HCT116 (cell line): Measurements from ENCODE around the gene FOXN1. TPM values are rescaled to one million over a fixed set of nuclear protein-coding genes. Genes with fewer than 3 reads are reported as not detected.

ENCODE experiments used
- ATAC-seq: fragments of 200-7000 bp; cut with Tn5 transposase; 2 replicates; pipeline ENCODE4 v1.9.1; 2020; ENCODE audit warnings: mild to moderate bottlenecking, moderate library complexity
- BruUV-seq: library from RNA; stranded (reverse); fragments of 400-500 nt; replicated peaks from 2 replicates; lab custom pipeline; 2021; lab: Mats Ljungman, UMichigan
- CTCF ChIA-PET: fragments of 300-600 bp; sonication (Branson Sonifier 250); formaldehyde crosslinking; loops from one replicate; lab custom pipeline; 2021; ENCODE audit warnings: antibody characterized with exemption; lab: Charles Lee
- POLR2A ChIA-PET: fragments of 300-600, 350-600 bp; sonication (Branson Sonifier 250); formaldehyde crosslinking; loops from one replicate; lab custom pipeline; 2021; ENCODE audit warnings: antibody characterized with exemption; lab: Charles Lee
- RAD21 ChIA-PET, 2 experiments: fragments of 300-600 bp; sonication (Branson Sonifier 250); formaldehyde crosslinking; loops; one replicate each; lab custom pipeline; 2023; ENCODE audit warnings: low total read pairs in 2 of 2; ENCODE audit not compliant: uncharacterized antibody in 2 of 2, unreplicated experiment in 2 of 2, low non-redundant PET in 1 of 2; lab: Charles Lee
- DNase-seq: peaks from one replicate; pipeline ENCODE4 v3.0.0-alpha.2; 2010; ENCODE audit warnings: low read depth, low spot score
- H2AFZ ChIP-seq: fragments of 200-600 bp; shearing (Covaris generic), sonication (generic); 2 replicates; pipeline ENCODE4 v1.6.1; 2017; ENCODE audit warnings: low read depth, mixed run types, mixed read lengths, antibody characterized with exemption, low read length; ENCODE audit not compliant: poor library complexity, severe bottlenecking
- H3K27ac ChIP-seq: 2 replicates; pipeline ENCODE4 v1.5.1; 2012; ENCODE audit warnings: low read depth, low read length
- H3K27me3 ChIP-seq: fragments of 200-600 bp; sonication (generic); 2 replicates; pipeline ENCODE4 v1.6.1; 2016; ENCODE audit warnings: mixed run types, low read length, mixed read lengths; ENCODE audit not compliant: insufficient read depth
- H3K36me3 ChIP-seq, 2 experiments: fragments of 200-500 bp in 1 of 2; fragments of 200-600 bp in 1 of 2; sonication (Bioruptor generic) in 1 of 2; sonication (generic) in 1 of 2; 2 replicates each; pipeline versions ENCODE4 v1.5.1 to v1.6.1; 2014 to 2016; ENCODE audit warnings: low read length in 2 of 2, inconsistent platforms in 1 of 2, mixed read lengths in 1 of 2, mixed run types in 1 of 2; ENCODE audit not compliant: insufficient read depth in 2 of 2, control insufficient read depth in 1 of 2
- H3K4me1 ChIP-seq, 2 experiments: fragments of 200-600 bp in 1 of 2; sonication (generic) in 1 of 2; 2 replicates each; pipeline versions ENCODE4 v1.5.1 to v1.6.1; 2012 to 2017; ENCODE audit warnings: low read length in 2 of 2, inconsistent platforms in 1 of 2, mild to moderate bottlenecking in 1 of 2, mixed read lengths in 1 of 2, mixed run types in 1 of 2, moderate library complexity in 1 of 2; ENCODE audit not compliant: insufficient read depth in 2 of 2, control insufficient read depth in 1 of 2
- H3K4me2 ChIP-seq: fragments of 200-600 bp; sonication (generic); 2 replicates; pipeline ENCODE4 v1.6.1; 2017; ENCODE audit warnings: mixed run types, low read length, mixed read lengths
- H3K4me3 ChIP-seq, 2 experiments: fragments of 200-600 bp in 1 of 2; sonication (generic) in 1 of 2; replicated peaks in 1 of 2; 2 replicates each; pipeline ENCODE4 v1.5.1; 2011 to 2016; ENCODE audit warnings: low read length in 2 of 2, control low read depth in 1 of 2, low read depth in 1 of 2, mild to moderate bottlenecking in 1 of 2, mixed read lengths in 1 of 2, mixed run types in 1 of 2
- H3K79me2 ChIP-seq: fragments of 200-600 bp; sonication (generic); 2 replicates; pipeline ENCODE4 v1.6.1; 2017; ENCODE audit warnings: mild to moderate bottlenecking, mixed run types, low read length, moderate library complexity, mixed read lengths; ENCODE audit not compliant: insufficient read depth
- H3K9ac ChIP-seq: fragments of 200-600 bp; sonication (generic); 2 replicates; pipeline ENCODE4 v1.6.1; 2016; ENCODE audit warnings: low read length, mixed read lengths
- H3K9me2 ChIP-seq: fragments of 200-600 bp; sonication (generic), shearing (Covaris generic); 2 replicates; pipeline ENCODE4 v1.6.1; 2017; ENCODE audit warnings: mixed run types, mild to moderate bottlenecking, moderate library complexity; ENCODE audit not compliant: insufficient read depth
- H3K9me3 ChIP-seq, 2 experiments: fragments of 200-500 bp in 1 of 2; fragments of 200-600 bp in 1 of 2; sonication (Bioruptor generic) in 1 of 2; sonication (generic) in 1 of 2; 2 replicates each; pipeline ENCODE4 v1.6.1; 2014 to 2017; ENCODE audit warnings: low read length in 2 of 2, mixed read lengths in 2 of 2, inconsistent platforms in 1 of 2, low read depth in 1 of 2, mild to moderate bottlenecking in 1 of 2, mixed run types in 1 of 2, moderate library complexity in 1 of 2; ENCODE audit not compliant: control insufficient read depth in 1 of 2, insufficient read depth in 1 of 2
- H4K20me1 ChIP-seq: fragments of 200-600 bp; sonication (generic), shearing (Covaris generic); 2 replicates; pipeline ENCODE4 v1.6.1; 2017; ENCODE audit warnings: mixed run types, mild to moderate bottlenecking, moderate library complexity; ENCODE audit not compliant: insufficient read depth
- CEBPB ChIP-seq: IDR thresholded peaks from 2 replicates; pipeline ENCODE4 v1.6.1; 2012; ENCODE audit warnings: low read depth
- EGR1 ChIP-seq: IDR thresholded peaks from 2 replicates; pipeline ENCODE4 v1.6.1; 2012; ENCODE audit warnings: low read depth
- EZH2 ChIP-seq: fragments of 200-600 bp; sonication (generic); IDR thresholded peaks from 2 replicates; pipeline ENCODE4 v1.6.1; 2017; ENCODE audit warnings: antibody characterized with exemption, mixed run types
- EZH2phosphoT487 ChIP-seq: fragments of 200-600 bp; IDR thresholded peaks from 2 replicates; pipeline ENCODE4 v1.6.1; 2018; ENCODE audit warnings: antibody characterized with exemption, borderline replicate concordance
- MAX ChIP-seq: IDR thresholded peaks from 2 replicates; pipeline ENCODE4 v1.6.1; 2012
- POLR2A ChIP-seq: IDR thresholded peaks from 2 replicates; pipeline ENCODE4 v1.7.0; 2011; ENCODE audit warnings: borderline replicate concordance; ENCODE audit not compliant: insufficient read depth, insufficient read length; ENCODE audit errors: extremely low read depth
- POLR2AphosphoS5 ChIP-seq: IDR thresholded peaks from 2 replicates; pipeline ENCODE4 v1.6.1; 2011; ENCODE audit warnings: mild to moderate bottlenecking, low read depth, low read length, moderate library complexity
- RAD21 ChIP-seq: IDR thresholded peaks from 2 replicates; pipeline ENCODE4 v1.6.1; 2012; ENCODE audit warnings: low read depth, mild to moderate bottlenecking
- REST ChIP-seq: IDR thresholded peaks from 2 replicates; pipeline ENCODE4 v1.6.1; 2012; ENCODE audit warnings: low read depth
- SIN3A ChIP-seq: IDR thresholded peaks from 2 replicates; pipeline ENCODE4 v1.6.1; 2012; ENCODE audit warnings: low read depth
- SP1 ChIP-seq: IDR thresholded peaks from 2 replicates; pipeline ENCODE4 v1.6.1; 2012; ENCODE audit warnings: low read depth
- YY1 ChIP-seq: IDR thresholded peaks from 2 replicates; pipeline ENCODE4 v1.6.1; 2011; ENCODE audit warnings: low read length, low read depth, moderate library complexity, mild to moderate bottlenecking; ENCODE audit not compliant: insufficient replicate concordance; ENCODE audit errors: extremely low read depth
- ZBTB33 ChIP-seq: IDR thresholded peaks from 2 replicates; pipeline ENCODE4 v1.6.1; 2011; ENCODE audit warnings: mild to moderate bottlenecking, low read length, moderate library complexity; ENCODE audit not compliant: insufficient replicate concordance; ENCODE audit errors: extremely low read depth
- ZNF274 ChIP-seq: fragments of 200-500 bp; sonication (Bioruptor generic); IDR thresholded peaks from 2 replicates; pipeline ENCODE4 v1.6.1; 2014; ENCODE audit warnings: mild to moderate bottlenecking, low read depth, low read length, inconsistent platforms
- intact Hi-C: fragments of 100-400 bp; cut with micrococcal nuclease; formaldehyde crosslinking; loops from 2 replicates; pipeline ENCODE4 v1.10.0; 2022
- total RNA-seq: library from RNA; stranded (reverse); gene quantifications from one replicate; pipeline ENCODE4 v1.2.1, GENCODE V29; 2021; ENCODE audit not compliant: unreplicated experiment

FOXN1 gene
- total RNA-seq, 1 experiment from 2014 or later, result not detected

- POLR2A ChIA-PET, result no interaction called here
Observed at GRCh38 chr17:28554565-28554964, 48.4 kb downstream of the FOXN1 start.

More at GRCh38 chr17:28554565-28554964, 48.4 kb downstream of the FOXN1 start:
- TF ChIP-seq POLR2A (no peak), EZH2phosphoT487 (no peak), MAX (no peak), ZBTB33 (no peak), ZNF274 (no peak), SIN3A (no peak), EGR1 (no peak), CEBPB (no peak), POLR2AphosphoS5 (no peak), RAD21 (no peak), EZH2 (no peak), REST (no peak), YY1 (no peak), SP1 (no peak)
- TF ChIP-seq, all 23 proteins: peak for 0
- CTCF ChIA-PET, result no interaction called here
- Histone ChIP-seq H3K27ac (no peak overlapping the region), H2AFZ (no peak overlapping the region), H3K4me2 (no peak overlapping the region), H3K9ac (no peak overlapping the region), H3K4me3 (no peak overlapping the region), H3K27me3 (no peaks in the 10 kb centered on the region), H3K9me3 (no peaks in the 10 kb centered on the region), H3K4me1 (peaks cover 2 to 14% of the 10 kb centered on the region in 2 experiments; a peak in 3 of 4 replicates), H3K9me2 (no peaks in the 10 kb centered on the region), H4K20me1 (no peaks in the 10 kb centered on the region), H3K79me2 (peaks cover 16% of the 10 kb centered on the region; the same call in 1 of the 2 replicates), H3K36me3 (peaks cover 15 to 22% of the 10 kb centered on the region in 2 experiments; a peak in 2 of 4 replicates)
- ATAC-seq (no peak), DNase-seq (no peak)
- RAD21 ChIA-PET, result no interaction called here
- intact Hi-C loops, result no loop called here
- BruUV-seq, result no TSS peak
